ENCODE results near the gene STMP1.

GRCh38 chr7:135683609-135684008 lies 21.3 kb downstream of the STMP1 start:
- TF ChIP-seq, protein P1, sequence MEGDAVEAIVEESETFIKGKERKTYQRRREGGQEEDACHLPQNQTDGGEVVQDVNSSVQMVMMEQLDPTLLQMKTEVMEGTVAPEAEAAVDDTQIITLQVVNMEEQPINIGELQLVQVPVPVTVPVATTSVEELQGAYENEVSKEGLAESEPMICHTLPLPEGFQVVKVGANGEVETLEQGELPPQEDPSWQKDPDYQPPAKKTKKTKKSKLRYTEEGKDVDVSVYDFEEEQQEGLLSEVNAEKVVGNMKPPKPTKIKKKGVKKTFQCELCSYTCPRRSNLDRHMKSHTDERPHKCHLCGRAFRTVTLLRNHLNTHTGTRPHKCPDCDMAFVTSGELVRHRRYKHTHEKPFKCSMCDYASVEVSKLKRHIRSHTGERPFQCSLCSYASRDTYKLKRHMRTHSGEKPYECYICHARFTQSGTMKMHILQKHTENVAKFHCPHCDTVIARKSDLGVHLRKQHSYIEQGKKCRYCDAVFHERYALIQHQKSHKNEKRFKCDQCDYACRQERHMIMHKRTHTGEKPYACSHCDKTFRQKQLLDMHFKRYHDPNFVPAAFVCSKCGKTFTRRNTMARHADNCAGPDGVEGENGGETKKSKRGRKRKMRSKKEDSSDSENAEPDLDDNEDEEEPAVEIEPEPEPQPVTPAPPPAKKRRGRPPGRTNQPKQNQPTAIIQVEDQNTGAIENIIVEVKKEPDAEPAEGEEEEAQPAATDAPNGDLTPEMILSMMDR (IDR thresholded peaks at IDR 0.05), result no peak
- TF ChIP-seq POLR2A (IDR thresholded peaks at IDR 0.05), result no peak

Data from lower leg skin (tissue), 3 donors.